Nasal cavity respiratory epithelium epithelial cell of viscerocranial mucosa (primary cell): ENCODE data around the gene IMPA2. TPM values are rescaled to one million over a fixed set of nuclear protein-coding genes. Genes with fewer than 3 reads are reported as not detected.

Source experiments
- total RNA-seq: library from RNA; depleted of rRNA; stranded (reverse); fragments of >200 nt; gene quantifications from 2 replicates; pipeline ENCODE4 v1.2.3, GENCODE V29; 2014

IMPA2 gene
- 47.1 and 91.6 TPM in 2 replicates for total RNA-seq

GRCh38 chr18:11981192-11981542 lies at the start of gene IMPA2:
Gene IMPA2, plus strand, starts transcription at chr18:11981507. Its CDS starts 163 bp downstream, at chr18:11981670.

Other genes with a start within 250 kb of the IMPA2 start
- 150 and 161 TPM in 2 replicates for gene CHMP1B, start 130.1 kb upstream of the IMPA2 start, total RNA-seq
- gene MPPE1, start 73.2 kb upstream of the IMPA2 start, total RNA-seq: 28.7 and 40.1 TPM in 2 replicates
- gene ANKRD62, start 112.3 kb downstream of the IMPA2 start, total RNA-seq: under 0.01 TPM in 1 of 2 replicates, not detected in the other